Activated T-cell treated with anti-CD3 and anti-CD28 coated beads, Interleukin-2, amount 50 U/mL, for 4 hours (primary cell): ENCODE measurements around the gene GNS. TPM values are rescaled to one million over a fixed set of nuclear protein-coding genes. Genes with fewer than 3 reads are reported as not detected.
A peak's percentile ranks its signal among the peaks of the same experiment; 100 is the strongest.
"Not testable (repeated sequence)": the region's sequence is repeated elsewhere in the genome, so short reads cannot be mapped to it uniquely, and the experiment has no call there.

Experiments
- ATAC-seq, 2 donors: fragments of 200-7000 bp; cut with Tn5 transposase; one replicate each; pipeline ENCODE4 v1.10.0; 2021
- DNase-seq: peaks from one replicate; pipeline ENCODE4 v3.0.0-alpha.2; 2020
- H3K27me3 Mint-ChIP-seq: one replicate; pipeline ENCODE4 v1.8.0; 2021; ENCODE audit warnings: low read depth, mixed read lengths
- H3K36me3 Mint-ChIP-seq: one replicate; pipeline ENCODE4 v1.8.0; 2022; ENCODE audit warnings: mixed read lengths; ENCODE audit not compliant: insufficient read depth
- H3K4me1 Mint-ChIP-seq: one replicate; pipeline ENCODE4 v1.8.0; 2021; ENCODE audit warnings: low read depth, mixed read lengths
- H3K4me3 Mint-ChIP-seq: one replicate; pipeline ENCODE4 v1.8.0; 2021; ENCODE audit warnings: mild to moderate bottlenecking, moderate library complexity, mixed read lengths
- H3K9me3 Mint-ChIP-seq: one replicate; pipeline ENCODE4 v1.8.0; 2021; ENCODE audit warnings: mixed read lengths
- total RNA-seq, 3 donors: library from RNA; stranded (reverse); gene quantifications; one replicate each; pipeline ENCODE4 v1.2.1, GENCODE V29; 2021

The GNS gene
- total RNA-seq, 3 donors from 2014 or later, result 15.7 to 17.2 (median 16.0) TPM

GRCh38 chr12:64707926-64708325 lies 51.3 kb downstream of the GNS start:
- ATAC-seq, result no peak
- Mint-ChIP-seq H3K36me3 (peaks cover 11% of the 10 kb centered on the region), H3K4me1 (no peaks in the 10 kb centered on the region), H3K4me3 (no peak overlapping the region), H3K9me3 (no peaks in the 10 kb centered on the region), H3K27me3 (no peaks in the 10 kb centered on the region)
- DNase-seq, result no peak

- Mint-ChIP-seq H3K36me3 (peaks cover 11% of the 10 kb centered on the region), H3K27me3 (no peaks in the 10 kb centered on the region), H3K4me3 (no peak overlapping the region), H3K4me1 (peaks cover under 1% of the 10 kb centered on the region), H3K9me3 (no peaks in the 10 kb centered on the region)
- no peak for DNase-seq
- no peak for ATAC-seq
Measured at GRCh38 chr12:64707362-64707761, 51.8 kb downstream of the GNS start.

GRCh38 chr12:64706857-64707256 lies 52.3 kb downstream of the GNS start:
- Mint-ChIP-seq H3K4me3 (no peak overlapping the region), H3K36me3 (peaks cover 13% of the 10 kb centered on the region), H3K27me3 (no peaks in the 10 kb centered on the region), H3K9me3 (no peaks in the 10 kb centered on the region), H3K4me1 (peaks cover 4% of the 10 kb centered on the region)
- no peak for DNase-seq
- no peak for ATAC-seq

- DNase-seq (no peak), ATAC-seq (no peak)
- Mint-ChIP-seq H3K27me3 (no peaks in the 10 kb centered on the region), H3K4me1 (peaks cover 8% of the 10 kb centered on the region), H3K9me3 (no peaks in the 10 kb centered on the region), H3K4me3 (no peak overlapping the region), H3K36me3 (peaks cover 11% of the 10 kb centered on the region)
Measured at GRCh38 chr12:64706306-64706705, 52.9 kb downstream of the GNS start.

GRCh38 chr12:64701283-64701682 lies 57.9 kb downstream of the GNS start:
- Mint-ChIP-seq H3K9me3 (no peaks in the 10 kb centered on the region), H3K27me3 (no peaks in the 10 kb centered on the region), H3K36me3 (peaks cover 13% of the 10 kb centered on the region), H3K4me1 (peaks cover 37% of the 10 kb centered on the region), H3K4me3 (peak overlapping the region; percentile 14)
- ATAC-seq (no peak), DNase-seq (no peak)

- Mint-ChIP-seq H3K27me3 (no peaks in the 10 kb centered on the region), H3K4me3 (peak overlapping the region; percentile 14), H3K36me3 (peaks cover 13% of the 10 kb centered on the region), H3K4me1 (peaks cover 43% of the 10 kb centered on the region), H3K9me3 (no peaks in the 10 kb centered on the region)
- no peak for DNase-seq
- peak; percentile 79 to 84 for ATAC-seq
Measured at GRCh38 chr12:64700532-64700931, 58.7 kb downstream of the GNS start.

- no peak overlapping the region for H3K4me3 Mint-ChIP-seq
- H3K9me3 Mint-ChIP-seq, result no peaks in the 10 kb centered on the region
- H3K4me1 Mint-ChIP-seq, result peaks cover 50% of the 10 kb centered on the region
- DNase-seq (no peak), ATAC-seq (no peak)
- H3K27me3 Mint-ChIP-seq, result no peaks in the 10 kb centered on the region
- H3K36me3 Mint-ChIP-seq, result peaks cover 20% of the 10 kb centered on the region
Measured at GRCh38 chr12:64699504-64700115, 59.6 kb downstream of the GNS start.

GRCh38 chr12:64696080-64696741 lies 63.0 kb downstream of the GNS start:
- Mint-ChIP-seq H3K9me3 (no peaks in the 10 kb centered on the region), H3K36me3 (peaks cover 36% of the 10 kb centered on the region), H3K4me1 (peaks cover 70% of the 10 kb centered on the region), H3K27me3 (no peaks in the 10 kb centered on the region), H3K4me3 (no peak overlapping the region)
- DNase-seq (no peak), ATAC-seq (no peak)

- ATAC-seq, result no peak
- H3K4me1 Mint-ChIP-seq, result peaks cover 65% of the 10 kb centered on the region
Measured at GRCh38 chr12:64695550-64695949, 63.7 kb downstream of the GNS start.

GRCh38 chr12:64694130-64695040 lies 64.8 kb downstream of the GNS start:
- no peaks in the 10 kb centered on the region for H3K27me3 Mint-ChIP-seq
- H3K4me3 Mint-ChIP-seq, result no peak overlapping the region
- peaks cover 32% of the 10 kb centered on the region for H3K36me3 Mint-ChIP-seq
- ATAC-seq, result no peak
- H3K9me3 Mint-ChIP-seq, result no peaks in the 10 kb centered on the region
- H3K4me1 Mint-ChIP-seq, result peaks cover 61% of the 10 kb centered on the region
- DNase-seq, result no peak

More at GRCh38 chr12:64695550-64695949, 63.7 kb downstream of the GNS start:
- no peaks in the 10 kb centered on the region for H3K27me3 Mint-ChIP-seq
- no peak overlapping the region for H3K4me3 Mint-ChIP-seq
- DNase-seq, result no peak
- peaks cover 36% of the 10 kb centered on the region for H3K36me3 Mint-ChIP-seq
- H3K9me3 Mint-ChIP-seq, result no peaks in the 10 kb centered on the region

GRCh38 chr12:64691795-64692583 lies 67.2 kb downstream of the GNS start:
- Mint-ChIP-seq H3K4me3 (no peak overlapping the region), H3K4me1 (peaks cover 76% of the 10 kb centered on the region), H3K9me3 (no peaks in the 10 kb centered on the region), H3K36me3 (peaks cover 42% of the 10 kb centered on the region), H3K27me3 (no peaks in the 10 kb centered on the region)
- DNase-seq (no peak), ATAC-seq (no peak)

- H3K9me3 Mint-ChIP-seq, result no peaks in the 10 kb centered on the region
- no peaks in the 10 kb centered on the region for H3K27me3 Mint-ChIP-seq
- ATAC-seq (no peak), DNase-seq (no peak)
- no peak overlapping the region for H3K4me3 Mint-ChIP-seq
- H3K4me1 Mint-ChIP-seq, result peaks cover 69% of the 10 kb centered on the region
- peaks cover 43% of the 10 kb centered on the region for H3K36me3 Mint-ChIP-seq
Measured at GRCh38 chr12:64691227-64691794, 67.9 kb downstream of the GNS start.

- H3K4me1 Mint-ChIP-seq, result peaks cover 69% of the 10 kb centered on the region
- not testable (repeated sequence) for ATAC-seq, DNase-seq, H3K27me3 Mint-ChIP-seq, H3K9me3 Mint-ChIP-seq, H3K4me3 Mint-ChIP-seq
- peaks cover 46% of the 10 kb centered on the region for H3K36me3 Mint-ChIP-seq
Measured at GRCh38 chr12:64690236-64690635, 69.0 kb downstream of the GNS start.

- Mint-ChIP-seq H3K36me3 (peaks cover 36% of the 10 kb centered on the region), H3K9me3 (no peaks in the 10 kb centered on the region), H3K4me1 (peaks cover 72% of the 10 kb centered on the region), H3K4me3 (no peak overlapping the region), H3K27me3 (no peaks in the 10 kb centered on the region)
- no peak for DNase-seq
- ATAC-seq, result no peak
Measured at GRCh38 chr12:64688715-64689114, 70.5 kb downstream of the GNS start.
